Kidney (tissue), 14 donors: ENCODE results near the gene AQP11. TPM values are rescaled to one million over a fixed set of nuclear protein-coding genes. Genes with fewer than 3 reads are reported as not detected.
A peak's percentile ranks its signal among the peaks of the same experiment; 100 is the strongest.
"Not testable (repeated sequence)": the region's sequence is repeated elsewhere in the genome, so short reads cannot be mapped to it uniquely, and the experiment has no call there.

Source experiments
- DNase-seq, 5 donors: peaks; one replicate each; pipeline ENCODE4 v3.0.0-alpha.2; 2013 to 2020
- FAIRE-seq: peaks from 2 replicates; lab custom pipeline; 2012; peaks lifted over from hg19 to GRCh38; lab: Jason Lieb, UNC
- H3K27ac ChIP-seq, 2 donors: one replicate each; pipeline ENCODE4 v1.7.0; 2013; ENCODE audit warnings: low read depth in 2 of 2, low read length in 2 of 2, inconsistent platforms in 1 of 2
- H3K27me3 ChIP-seq: one replicate; pipeline ENCODE4 v1.7.1; 2013; ENCODE audit warnings: low read length, inconsistent platforms; ENCODE audit not compliant: control insufficient read depth, insufficient read depth
- H3K36me3 ChIP-seq, 3 donors: one replicate each; pipeline versions ENCODE4 v1.7.0 to v1.7.1; 2013; ENCODE audit warnings: low read length in 3 of 3, control low read depth in 1 of 3, inconsistent platforms in 1 of 3; ENCODE audit not compliant: insufficient read depth in 3 of 3, control insufficient read depth in 2 of 3
- H3K4me1 ChIP-seq, 3 donors: one replicate each; pipeline versions ENCODE4 v1.7.0 to v1.7.1; 2013; ENCODE audit warnings: low read length in 3 of 3, inconsistent platforms in 1 of 3, low read depth in 1 of 3; ENCODE audit not compliant: control insufficient read depth in 2 of 3, insufficient read depth in 2 of 3
- H3K4me3 ChIP-seq, 3 donors: one replicate each; pipeline versions ENCODE4 v1.7.0 to v1.8.1; 2013; ENCODE audit warnings: low read length in 3 of 3, control low read depth in 1 of 3, inconsistent platforms in 1 of 3
- H3K9ac ChIP-seq, 3 donors: one replicate each; pipeline versions ENCODE4 v1.7.0 to v1.7.1; 2013; ENCODE audit warnings: low read length in 3 of 3, control low read depth in 1 of 3, inconsistent platforms in 1 of 3
- H3K9me3 ChIP-seq, 3 donors: one replicate each; pipeline versions ENCODE4 v1.7.0 to v1.7.1; 2013; ENCODE audit warnings: low read length in 3 of 3, control low read depth in 1 of 3, inconsistent platforms in 1 of 3; ENCODE audit not compliant: control insufficient read depth in 2 of 3, insufficient read depth in 1 of 3
- intact Hi-C: fragments of 100-400 bp; cut with DNase I; formaldehyde crosslinking; loops from one replicate; pipeline ENCODE4 v1.11.1; 2022
- polyA plus RNA-seq: library from polyadenylated mRNA; stranded (reverse); fragments of 350-450 nt; fragmentation: Illumina TruSeq; extraction: RNeasy Lipid Tissue Mini Kit (QIAGEN cat#74804); gene quantifications from one replicate; pipeline ENCODE4 v1.2.3, GENCODE V29; 2014; ENCODE audit warnings: low read depth, low replicate concordance; ENCODE audit not compliant: insufficient read depth
- total RNA-seq: library from RNA; stranded (reverse); fragmentation: NEBNext Ultra II Directional; extraction: Animal tissue kit (Norgen Biotek cat#: 25700); gene quantifications from one replicate; pipeline ENCODE4 v1.2.1, GENCODE V29; 2021
- TF ChIP-seq, protein P1 (sequence below): IDR thresholded peaks from 3 replicates; pipeline ENCODE4 v1.5.1; 2012; ENCODE audit warnings: mild to moderate bottlenecking, moderate library complexity, borderline replicate concordance; ENCODE audit not compliant: insufficient read depth; ENCODE audit errors: extremely low read depth
- donor health status: control.
- donor health status: control.
- donor health status: control.
- donor health status: control.
- donor health status: control.
- donor health status: DM: yes; HTN: yes; CAD: no.
- donor health status: Normal renal cell carcinoma (clear cell type).

Gene AQP11
- total and polyA plus RNA-seq, 2 donors from 2014 or later = 1.4 to 3.8 TPM

- Histone ChIP-seq H3K27ac (no peak overlapping the region), H3K4me1 (no peaks in the 10 kb centered on the region), H3K9ac (no peak overlapping the region), H3K36me3 (no peaks in the 10 kb centered on the region), H3K9me3 (no peaks in the 10 kb centered on the region), H3K4me3 (no peak overlapping the region), H3K27me3 (no peaks in the 10 kb centered on the region)
- FAIRE-seq (peak; percentile 42), DNase-seq (peak in 3 of 5 donors; percentile 35 to 90 (median 78))
- intact Hi-C loops = no loop called here
- TF ChIP-seq, protein P1, sequence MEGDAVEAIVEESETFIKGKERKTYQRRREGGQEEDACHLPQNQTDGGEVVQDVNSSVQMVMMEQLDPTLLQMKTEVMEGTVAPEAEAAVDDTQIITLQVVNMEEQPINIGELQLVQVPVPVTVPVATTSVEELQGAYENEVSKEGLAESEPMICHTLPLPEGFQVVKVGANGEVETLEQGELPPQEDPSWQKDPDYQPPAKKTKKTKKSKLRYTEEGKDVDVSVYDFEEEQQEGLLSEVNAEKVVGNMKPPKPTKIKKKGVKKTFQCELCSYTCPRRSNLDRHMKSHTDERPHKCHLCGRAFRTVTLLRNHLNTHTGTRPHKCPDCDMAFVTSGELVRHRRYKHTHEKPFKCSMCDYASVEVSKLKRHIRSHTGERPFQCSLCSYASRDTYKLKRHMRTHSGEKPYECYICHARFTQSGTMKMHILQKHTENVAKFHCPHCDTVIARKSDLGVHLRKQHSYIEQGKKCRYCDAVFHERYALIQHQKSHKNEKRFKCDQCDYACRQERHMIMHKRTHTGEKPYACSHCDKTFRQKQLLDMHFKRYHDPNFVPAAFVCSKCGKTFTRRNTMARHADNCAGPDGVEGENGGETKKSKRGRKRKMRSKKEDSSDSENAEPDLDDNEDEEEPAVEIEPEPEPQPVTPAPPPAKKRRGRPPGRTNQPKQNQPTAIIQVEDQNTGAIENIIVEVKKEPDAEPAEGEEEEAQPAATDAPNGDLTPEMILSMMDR = peak; percentile 70
Measured at GRCh38 chr11:77547863-77548551, 41.7 kb upstream of the AQP11 start.

- no peak overlapping the region for H3K4me3 ChIP-seq
- H3K9ac ChIP-seq = no peak overlapping the region
- no peaks in the 10 kb centered on the region for H3K9me3 ChIP-seq
- H3K4me1 ChIP-seq = no peaks in the 10 kb centered on the region
- FAIRE-seq (no peak), DNase-seq (no peak)
- no peak overlapping the region for H3K27ac ChIP-seq
- H3K36me3 ChIP-seq = no peaks in the 10 kb centered on the region
- intact Hi-C loops = no loop called here
- TF ChIP-seq, protein P1 = no peak
- H3K27me3 ChIP-seq = no peaks in the 10 kb centered on the region
Measured at GRCh38 chr11:77548552-77549445, 41.0 kb upstream of the AQP11 start.

DNA sequence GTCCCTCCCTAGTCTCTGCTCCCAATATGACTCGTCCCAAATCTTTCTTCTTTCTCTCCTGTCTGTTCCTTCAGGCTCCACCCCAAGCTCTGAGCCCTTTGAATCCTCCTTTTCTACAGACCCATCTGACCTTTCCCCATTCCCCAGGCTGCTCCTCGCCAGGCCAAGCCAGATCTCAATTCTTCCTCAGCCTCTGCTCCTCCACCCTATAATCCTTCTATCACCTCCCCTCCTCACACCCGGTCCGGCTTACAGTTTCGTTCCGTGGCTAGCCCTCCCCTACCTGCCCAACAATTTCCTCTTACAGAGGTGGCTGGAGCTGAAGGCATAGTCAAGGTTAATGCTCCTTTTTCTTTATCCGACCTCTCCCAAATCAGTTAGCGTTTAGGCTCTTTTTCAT lies 38.3 kb upstream of the AQP11 start:
- H3K4me1 ChIP-seq, H3K9ac ChIP-seq, H3K9me3 ChIP-seq, H3K36me3 ChIP-seq, intact Hi-C loops, DNase-seq, FAIRE-seq, H3K4me3 ChIP-seq, H3K27ac ChIP-seq, H3K27me3 ChIP-seq: not testable (repeated sequence)

GRCh38 chr11:77557553-77557952 lies 32.2 kb upstream of the AQP11 start:
- TF ChIP-seq, protein P1 = peak; percentile 11
- intact Hi-C loops = no loop called here
- no peaks in the 10 kb centered on the region for H3K4me1 ChIP-seq
- H3K4me3 ChIP-seq = no peak overlapping the region
- no peak overlapping the region for H3K27ac ChIP-seq
- H3K9me3 ChIP-seq = no peaks in the 10 kb centered on the region
- H3K27me3 ChIP-seq = no peaks in the 10 kb centered on the region
- DNase-seq (peak in 1 of 5 donors; percentile 23), FAIRE-seq (no peak)
- no peaks in the 10 kb centered on the region for H3K36me3 ChIP-seq
- no peak overlapping the region for H3K9ac ChIP-seq
